ENCODE results near the gene IQCM.

IQCM gene

GRCh38 chr4:149815743-149816142 lies at the start of gene IQCM:
Gene IQCM, minus strand, starts transcription at chr4:149815843. Its CDS starts 73,152 bp downstream, at chr4:149742691.
- no peak for DNase-seq

- no peak for DNase-seq
Observed at GRCh38 chr4:149857446-149857845, 41.8 kb upstream of the IQCM start.

DNA sequence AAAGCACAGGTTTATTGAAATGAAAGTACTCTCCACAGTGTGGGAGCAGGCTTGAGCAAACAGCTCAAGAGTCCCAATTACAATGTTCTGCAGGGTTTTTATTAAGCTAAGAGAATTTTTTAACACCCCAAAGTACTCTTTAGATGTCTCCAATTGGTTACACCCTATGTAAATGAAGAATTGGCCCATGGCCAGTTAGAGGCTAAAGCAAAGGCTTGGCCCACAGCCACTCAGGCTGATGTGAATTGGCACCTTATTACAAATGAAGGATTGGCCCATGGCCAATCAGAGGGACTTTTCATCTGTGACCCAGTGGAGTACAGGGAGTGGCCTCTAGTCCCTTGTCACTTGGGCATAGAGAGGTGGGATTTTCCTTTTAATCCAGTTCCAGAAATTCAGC lies 30.1 kb upstream of the IQCM start:
- DNase-seq, result no peak

DNA sequence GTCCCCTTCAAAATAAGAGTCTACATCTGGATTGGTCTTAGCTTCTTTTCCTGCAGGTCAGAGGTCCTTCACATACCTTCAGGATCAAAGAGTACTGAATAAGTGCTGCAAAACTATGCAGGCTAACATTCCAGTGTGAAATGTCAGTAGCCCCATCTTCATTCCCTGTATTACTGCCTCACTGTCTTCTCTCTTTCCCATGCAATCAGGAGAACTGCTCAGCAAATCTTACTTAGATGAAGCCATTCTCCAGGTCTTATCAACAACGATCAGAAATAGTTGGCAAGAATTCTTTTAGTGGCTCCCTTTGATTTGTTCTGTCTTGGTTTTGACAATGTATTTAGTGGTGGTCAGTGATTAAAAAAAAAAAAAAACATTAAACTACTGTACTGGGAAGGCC lies 26.0 kb upstream of the IQCM start:
- DNase-seq, result no peak

- no peak for DNase-seq
Observed at GRCh38 chr4:149838036-149838435, 22.4 kb upstream of the IQCM start.

GRCh38 chr4:149836546-149836945 lies 20.9 kb upstream of the IQCM start:
- DNase-seq, result no peak

DNA sequence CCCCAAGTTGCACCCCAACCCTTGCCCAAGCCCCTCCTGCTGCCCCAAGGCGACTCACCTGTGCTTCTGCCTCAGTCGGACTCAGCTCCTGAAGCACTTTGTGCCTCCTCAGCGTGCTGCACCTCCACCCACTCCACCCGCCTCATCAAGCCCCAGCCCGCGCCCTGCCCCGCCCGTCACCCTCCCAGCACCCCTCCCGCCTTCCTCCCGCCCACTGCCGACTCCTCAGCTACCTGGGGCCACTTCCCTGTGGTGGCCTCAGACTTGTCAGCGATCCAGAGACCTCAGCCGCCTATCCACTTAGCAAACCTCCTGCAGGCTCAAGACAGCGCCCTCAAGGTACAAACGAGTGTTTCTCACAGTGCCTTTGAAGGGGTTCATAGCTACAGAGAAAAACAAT lies 19.6 kb upstream of the IQCM start:
- DNase-seq, result no peak

GRCh38 chr4:149831656-149832208 lies 16.1 kb upstream of the IQCM start:
- no peak for DNase-seq

DNA sequence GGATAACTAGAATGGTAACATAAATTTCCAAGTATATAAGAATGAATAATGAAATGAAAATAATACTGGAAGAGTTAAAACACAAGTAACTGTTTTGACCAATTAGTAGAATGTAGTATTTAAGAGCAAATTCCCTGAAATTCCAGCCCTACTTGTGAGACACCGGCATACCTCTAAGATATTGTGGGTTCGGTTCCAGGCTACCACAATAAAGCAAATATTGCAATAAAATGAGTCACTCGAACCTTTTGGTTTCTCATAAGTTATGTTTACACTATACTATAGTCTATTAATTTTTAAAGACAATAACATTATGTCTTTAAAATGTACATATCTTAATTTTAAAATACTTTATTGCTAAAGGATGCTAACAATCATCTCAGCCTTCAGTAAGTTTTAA lies 15.2 kb upstream of the IQCM start:
- DNase-seq, result no peak

GRCh38 chr4:149825336-149825735 lies 9.7 kb upstream of the IQCM start:
- DNase-seq, result no peak

DNA sequence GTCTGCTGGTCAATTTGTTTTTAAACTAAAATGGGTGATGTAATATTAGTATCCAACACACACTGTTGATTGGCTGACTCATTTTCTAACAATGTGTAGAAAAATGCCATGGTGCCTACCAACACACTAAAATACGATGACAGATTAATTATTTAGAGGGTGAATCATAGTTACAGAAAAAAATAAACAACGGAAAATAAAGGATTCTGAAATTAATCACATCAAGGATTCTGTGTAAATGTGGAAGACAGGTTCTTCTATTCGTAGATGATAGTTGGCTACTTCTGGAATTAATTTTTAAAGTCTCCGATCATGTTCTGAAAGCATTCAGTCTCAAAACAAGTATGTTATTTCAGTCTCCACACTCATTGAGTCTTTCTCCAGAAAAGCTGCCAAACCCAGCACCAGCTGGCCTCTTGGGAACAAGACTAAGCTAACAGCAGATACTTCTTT lies 8.2 kb upstream of the IQCM start:
- no peak for DNase-seq

DNA sequence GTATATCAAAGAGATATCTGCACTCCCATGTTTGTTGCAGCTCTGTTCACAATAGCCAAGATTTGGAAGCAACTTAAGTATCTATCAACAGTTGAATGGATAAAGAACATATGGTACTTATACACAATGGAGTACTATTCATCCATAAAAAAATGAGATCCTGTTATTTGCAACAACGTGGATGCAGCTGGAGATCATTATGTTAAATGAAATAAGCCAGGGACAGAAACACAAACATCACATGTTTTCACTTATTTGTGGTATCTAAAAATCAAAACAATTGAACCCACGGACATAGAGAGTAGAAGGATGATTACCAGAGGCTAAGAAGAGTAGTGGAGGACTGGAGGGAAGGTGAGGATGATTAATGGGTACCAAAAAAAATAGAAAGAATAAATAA lies 14.2 kb downstream of the IQCM start:
- no peak for DNase-seq

- DNase-seq, result no peak
Observed at GRCh38 chr4:149799546-149799945, 16.1 kb downstream of the IQCM start.

DNA sequence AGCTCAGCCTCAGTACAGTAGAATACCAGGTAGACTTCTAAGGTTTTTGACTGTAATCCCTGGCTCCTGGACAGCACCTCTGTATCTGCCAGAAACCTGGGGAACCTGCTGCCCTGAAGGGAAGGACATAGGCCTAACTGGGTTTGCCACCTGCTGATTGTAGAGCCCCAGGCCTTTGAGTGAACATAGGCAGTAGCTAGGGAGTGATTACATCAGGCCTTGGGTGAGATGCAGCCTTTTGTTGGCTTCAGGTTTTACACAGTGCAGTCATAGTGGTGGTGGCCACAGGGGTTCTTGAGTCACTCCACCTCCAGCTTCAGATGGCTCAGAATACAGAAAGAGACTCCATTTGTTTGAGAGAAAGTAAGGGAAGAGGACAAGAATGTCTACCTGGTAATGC lies 19.3 kb downstream of the IQCM start:
- no peak for DNase-seq

DNA sequence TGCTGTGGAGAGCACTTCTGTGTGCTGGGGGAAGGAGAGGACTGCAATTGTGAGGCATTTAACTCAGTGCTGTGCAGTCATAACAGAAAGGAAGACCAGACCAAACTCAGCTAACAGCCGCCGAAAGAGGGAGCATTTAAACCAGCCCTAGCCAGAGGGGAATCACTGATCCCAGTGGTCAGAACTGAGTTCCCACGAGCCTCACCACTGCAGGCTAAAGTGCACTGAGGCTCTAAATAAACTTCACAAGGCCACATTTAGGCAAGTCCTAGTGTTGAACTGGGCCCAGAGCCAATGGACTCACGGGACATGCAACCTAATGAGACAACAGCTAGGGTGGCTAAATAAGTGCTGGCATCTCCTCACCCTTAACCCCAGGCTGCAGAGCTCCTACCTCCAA lies 20.4 kb downstream of the IQCM start:
- no peak for DNase-seq

DNA sequence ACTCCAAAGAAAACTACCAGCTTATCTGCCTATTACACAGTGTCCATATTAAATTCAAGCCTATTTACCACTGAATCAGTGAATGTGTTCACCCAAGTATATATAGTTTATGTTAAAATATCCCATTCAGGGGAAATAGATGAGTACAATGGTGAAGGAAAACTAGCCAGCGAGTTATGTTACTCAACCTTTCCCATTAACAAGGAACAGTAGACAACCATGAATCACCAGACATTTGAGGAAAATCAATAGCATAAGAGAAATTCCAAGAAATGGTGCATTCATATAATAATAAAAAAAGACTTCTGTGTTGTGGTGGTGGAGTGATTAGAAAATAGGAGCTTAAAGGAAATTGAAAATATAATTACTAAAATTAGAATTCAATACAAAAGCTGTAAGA lies 21.3 kb downstream of the IQCM start:
- no peak for DNase-seq

DNA sequence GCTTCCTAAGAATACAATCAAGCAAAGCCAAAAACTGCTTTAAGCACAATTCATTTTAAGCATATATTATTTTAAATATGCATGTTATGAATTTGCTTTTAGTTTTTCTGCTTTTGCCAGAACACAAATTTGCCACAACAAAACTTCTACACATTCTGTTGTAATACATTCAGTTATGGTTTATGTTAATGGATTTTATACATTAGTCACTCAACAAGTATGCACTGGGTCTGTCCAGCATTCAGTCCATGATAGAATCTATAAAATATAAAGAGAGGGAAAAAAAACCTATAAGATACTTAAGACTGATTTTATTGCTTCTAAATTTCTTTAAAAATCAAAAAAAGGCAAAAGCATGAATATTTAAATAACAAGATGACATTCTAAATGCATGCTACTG lies 22.2 kb downstream of the IQCM start:
- no peak for DNase-seq

DNA sequence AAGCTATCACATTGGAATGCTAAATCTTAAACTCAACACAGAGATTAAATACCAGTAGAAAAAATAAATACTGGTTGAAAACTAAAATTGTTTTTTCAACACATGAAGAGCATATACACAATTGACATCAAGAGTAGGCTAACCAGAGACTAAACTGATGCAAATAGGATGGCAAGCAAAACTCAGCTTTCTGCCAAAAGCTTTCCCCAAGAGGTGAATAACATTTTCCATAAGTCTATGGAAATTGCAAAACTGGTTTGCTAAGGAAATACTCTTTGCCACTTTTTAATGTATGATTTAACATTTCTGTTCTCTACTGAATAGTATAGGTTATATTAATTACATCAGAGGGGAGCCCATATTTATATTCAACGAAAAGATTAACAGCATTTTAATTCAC lies 23.8 kb downstream of the IQCM start:
- no peak for DNase-seq

DNA sequence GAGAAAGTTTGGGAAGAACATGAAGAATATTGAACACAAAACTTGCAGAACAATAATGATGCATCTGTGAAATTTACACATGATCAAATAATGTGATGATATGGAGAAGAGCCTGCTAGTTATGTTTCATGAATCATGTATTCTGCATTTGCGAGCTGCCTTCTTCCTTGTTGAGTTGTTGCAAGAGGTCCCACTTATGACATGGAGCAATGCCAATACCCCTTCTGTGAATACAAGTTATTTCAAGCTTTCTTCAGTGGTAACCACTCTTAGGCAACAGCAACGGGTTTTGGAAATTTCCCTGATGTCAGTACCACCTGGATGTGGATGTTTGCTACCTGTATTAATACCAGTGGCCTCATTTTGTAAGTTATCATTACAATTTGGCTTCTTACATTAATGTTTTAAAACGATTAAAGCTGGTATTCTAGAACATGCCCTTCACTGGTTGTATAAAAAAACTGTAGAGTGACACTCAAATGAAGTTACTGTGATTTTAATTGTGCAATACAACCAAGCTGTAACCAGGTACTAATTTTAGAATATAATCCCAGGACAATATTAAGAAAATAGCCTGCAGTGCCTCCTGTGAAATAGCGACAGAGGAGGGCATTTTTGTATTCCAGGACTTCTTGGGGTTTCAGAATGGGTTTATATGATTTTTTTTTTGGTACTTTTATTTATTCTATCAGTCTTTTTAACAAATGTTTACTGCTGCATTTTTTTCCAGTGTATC lies 25.3 kb downstream of the IQCM start:
- DNase-seq, result no peak

GRCh38 chr4:149788300-149788699 lies 27.3 kb downstream of the IQCM start:
- DNase-seq, result no peak

GRCh38 chr4:149785696-149786431 lies 29.8 kb downstream of the IQCM start:
- DNase-seq, result no peak

- no peak for DNase-seq
Observed at GRCh38 chr4:149784018-149784417, 31.6 kb downstream of the IQCM start.

- no peak for DNase-seq
Observed at GRCh38 chr4:149781150-149781549, 34.5 kb downstream of the IQCM start.

DNA sequence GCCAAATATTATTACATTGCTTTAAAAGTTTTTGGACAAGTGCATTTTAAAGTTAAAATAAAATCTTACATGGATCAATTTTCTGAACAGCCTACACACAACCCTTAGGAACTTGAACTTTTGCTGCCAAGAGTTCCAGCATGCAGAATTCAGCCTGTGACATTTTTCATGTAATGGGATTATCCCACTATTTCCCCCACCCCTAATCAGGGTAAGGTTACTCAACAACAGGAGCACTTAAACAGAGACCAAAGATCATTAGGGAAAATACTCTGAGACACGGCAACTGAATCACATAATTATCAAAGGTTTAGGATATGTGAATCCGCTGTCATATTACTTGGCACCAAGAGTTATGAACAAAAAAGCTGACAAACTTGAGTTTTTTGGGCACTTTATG lies 47.2 kb downstream of the IQCM start:
- no peak for DNase-seq
